ENCODE results near the gene KRTAP5-5. TPM values are rescaled to one million over a fixed set of nuclear protein-coding genes. Genes with fewer than 3 reads are reported as not detected.

The KRTAP5-5 gene
- total and polyA plus RNA-seq, 2 experiments from 2014 or later: not detected

DNA sequence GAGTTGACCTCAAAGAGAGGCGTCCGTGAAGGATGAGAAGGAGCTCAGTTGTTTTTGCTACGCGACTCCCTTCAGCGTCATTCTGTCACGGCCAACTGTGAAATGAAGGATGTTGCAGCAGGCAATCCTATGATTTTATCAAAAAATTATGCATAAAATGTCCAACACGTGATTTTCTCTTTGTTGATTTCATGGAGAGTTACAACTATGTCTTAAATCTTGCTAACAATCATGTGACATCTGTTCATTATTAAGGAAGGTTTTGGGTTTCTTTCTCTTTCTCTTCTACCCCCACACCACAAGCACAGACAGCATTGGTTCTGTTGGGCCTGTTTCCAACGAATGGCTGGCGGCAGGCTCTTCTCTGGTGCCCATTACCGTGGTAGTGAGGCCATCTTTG lies 11.3 kb upstream of the KRTAP5-5 start (continued):
- TF ChIP-seq, protein P1, sequence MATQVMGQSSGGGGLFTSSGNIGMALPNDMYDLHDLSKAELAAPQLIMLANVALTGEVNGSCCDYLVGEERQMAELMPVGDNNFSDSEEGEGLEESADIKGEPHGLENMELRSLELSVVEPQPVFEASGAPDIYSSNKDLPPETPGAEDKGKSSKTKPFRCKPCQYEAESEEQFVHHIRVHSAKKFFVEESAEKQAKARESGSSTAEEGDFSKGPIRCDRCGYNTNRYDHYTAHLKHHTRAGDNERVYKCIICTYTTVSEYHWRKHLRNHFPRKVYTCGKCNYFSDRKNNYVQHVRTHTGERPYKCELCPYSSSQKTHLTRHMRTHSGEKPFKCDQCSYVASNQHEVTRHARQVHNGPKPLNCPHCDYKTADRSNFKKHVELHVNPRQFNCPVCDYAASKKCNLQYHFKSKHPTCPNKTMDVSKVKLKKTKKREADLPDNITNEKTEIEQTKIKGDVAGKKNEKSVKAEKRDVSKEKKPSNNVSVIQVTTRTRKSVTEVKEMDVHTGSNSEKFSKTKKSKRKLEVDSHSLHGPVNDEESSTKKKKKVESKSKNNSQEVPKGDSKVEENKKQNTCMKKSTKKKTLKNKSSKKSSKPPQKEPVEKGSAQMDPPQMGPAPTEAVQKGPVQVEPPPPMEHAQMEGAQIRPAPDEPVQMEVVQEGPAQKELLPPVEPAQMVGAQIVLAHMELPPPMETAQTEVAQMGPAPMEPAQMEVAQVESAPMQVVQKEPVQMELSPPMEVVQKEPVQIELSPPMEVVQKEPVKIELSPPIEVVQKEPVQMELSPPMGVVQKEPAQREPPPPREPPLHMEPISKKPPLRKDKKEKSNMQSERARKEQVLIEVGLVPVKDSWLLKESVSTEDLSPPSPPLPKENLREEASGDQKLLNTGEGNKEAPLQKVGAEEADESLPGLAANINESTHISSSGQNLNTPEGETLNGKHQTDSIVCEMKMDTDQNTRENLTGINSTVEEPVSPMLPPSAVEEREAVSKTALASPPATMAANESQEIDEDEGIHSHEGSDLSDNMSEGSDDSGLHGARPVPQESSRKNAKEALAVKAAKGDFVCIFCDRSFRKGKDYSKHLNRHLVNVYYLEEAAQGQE (IDR thresholded peaks at IDR 0.05; ENCODE audit: unreplicated experiment): no peak
- TF ChIP-seq CREB1 (CRISPR knock-in tag; IDR thresholded peaks at IDR 0.05; ENCODE audit: low read depth) (no peak), STAT1 (IDR thresholded peaks at IDR 0.05; ENCODE audit: unreplicated experiment) (no peak)
- TF ChIP-seq, protein P2, sequence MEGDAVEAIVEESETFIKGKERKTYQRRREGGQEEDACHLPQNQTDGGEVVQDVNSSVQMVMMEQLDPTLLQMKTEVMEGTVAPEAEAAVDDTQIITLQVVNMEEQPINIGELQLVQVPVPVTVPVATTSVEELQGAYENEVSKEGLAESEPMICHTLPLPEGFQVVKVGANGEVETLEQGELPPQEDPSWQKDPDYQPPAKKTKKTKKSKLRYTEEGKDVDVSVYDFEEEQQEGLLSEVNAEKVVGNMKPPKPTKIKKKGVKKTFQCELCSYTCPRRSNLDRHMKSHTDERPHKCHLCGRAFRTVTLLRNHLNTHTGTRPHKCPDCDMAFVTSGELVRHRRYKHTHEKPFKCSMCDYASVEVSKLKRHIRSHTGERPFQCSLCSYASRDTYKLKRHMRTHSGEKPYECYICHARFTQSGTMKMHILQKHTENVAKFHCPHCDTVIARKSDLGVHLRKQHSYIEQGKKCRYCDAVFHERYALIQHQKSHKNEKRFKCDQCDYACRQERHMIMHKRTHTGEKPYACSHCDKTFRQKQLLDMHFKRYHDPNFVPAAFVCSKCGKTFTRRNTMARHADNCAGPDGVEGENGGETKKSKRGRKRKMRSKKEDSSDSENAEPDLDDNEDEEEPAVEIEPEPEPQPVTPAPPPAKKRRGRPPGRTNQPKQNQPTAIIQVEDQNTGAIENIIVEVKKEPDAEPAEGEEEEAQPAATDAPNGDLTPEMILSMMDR (conservative IDR thresholded peaks at IDR 0.05; ENCODE audit: low read depth in 2 of 2): no peak

DNA sequence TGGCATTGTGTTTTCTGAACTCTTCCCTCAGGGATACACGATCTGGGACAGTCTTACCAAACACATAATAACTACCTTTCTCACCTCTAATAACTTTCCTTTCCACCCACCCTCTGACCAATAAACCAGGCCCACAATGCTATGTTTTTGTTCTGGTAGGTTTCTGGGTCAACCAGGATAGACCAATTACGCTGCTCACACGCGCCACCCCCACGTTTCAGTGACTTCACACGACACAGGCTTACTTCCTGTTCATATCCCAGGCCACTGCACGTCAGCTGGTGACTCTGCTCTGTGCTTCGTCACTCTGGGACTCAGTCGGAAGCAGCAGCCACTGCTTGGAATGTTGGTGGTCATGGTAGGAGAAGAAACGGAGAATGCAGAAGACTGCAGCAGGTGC lies 10.1 kb upstream of the KRTAP5-5 start:
- peaks cover 6% of the 10 kb centered on the region for H3K27me3 Mint-ChIP-seq (ENCODE audit: insufficient read depth, low read depth, poor library complexity)
- TF ChIP-seq, protein P3, sequence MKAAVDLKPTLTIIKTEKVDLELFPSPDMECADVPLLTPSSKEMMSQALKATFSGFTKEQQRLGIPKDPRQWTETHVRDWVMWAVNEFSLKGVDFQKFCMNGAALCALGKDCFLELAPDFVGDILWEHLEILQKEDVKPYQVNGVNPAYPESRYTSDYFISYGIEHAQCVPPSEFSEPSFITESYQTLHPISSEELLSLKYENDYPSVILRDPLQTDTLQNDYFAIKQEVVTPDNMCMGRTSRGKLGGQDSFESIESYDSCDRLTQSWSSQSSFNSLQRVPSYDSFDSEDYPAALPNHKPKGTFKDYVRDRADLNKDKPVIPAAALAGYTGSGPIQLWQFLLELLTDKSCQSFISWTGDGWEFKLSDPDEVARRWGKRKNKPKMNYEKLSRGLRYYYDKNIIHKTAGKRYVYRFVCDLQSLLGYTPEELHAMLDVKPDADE (IDR thresholded peaks at IDR 0.05): no peak
- TF ChIP-seq, protein P2 (conservative IDR thresholded peaks at IDR 0.05; ENCODE audit: low read depth in 2 of 2): no peak
- TF ChIP-seq ZNF114 (CRISPR knock-in tag; IDR thresholded peaks at IDR 0.05) (no peak), CREB1 (CRISPR knock-in tag; IDR thresholded peaks at IDR 0.05; ENCODE audit: low read depth) (no peak), EZH2 (IDR thresholded peaks at IDR 0.05; ENCODE audit: low read depth, unreplicated experiment) (no peak), STAT1 (IDR thresholded peaks at IDR 0.05; ENCODE audit: unreplicated experiment) (no peak), EZH2phosphoT487 (IDR thresholded peaks at IDR 0.05; ENCODE audit: unreplicated experiment) (no peak)
- TF ChIP-seq, protein P4, sequence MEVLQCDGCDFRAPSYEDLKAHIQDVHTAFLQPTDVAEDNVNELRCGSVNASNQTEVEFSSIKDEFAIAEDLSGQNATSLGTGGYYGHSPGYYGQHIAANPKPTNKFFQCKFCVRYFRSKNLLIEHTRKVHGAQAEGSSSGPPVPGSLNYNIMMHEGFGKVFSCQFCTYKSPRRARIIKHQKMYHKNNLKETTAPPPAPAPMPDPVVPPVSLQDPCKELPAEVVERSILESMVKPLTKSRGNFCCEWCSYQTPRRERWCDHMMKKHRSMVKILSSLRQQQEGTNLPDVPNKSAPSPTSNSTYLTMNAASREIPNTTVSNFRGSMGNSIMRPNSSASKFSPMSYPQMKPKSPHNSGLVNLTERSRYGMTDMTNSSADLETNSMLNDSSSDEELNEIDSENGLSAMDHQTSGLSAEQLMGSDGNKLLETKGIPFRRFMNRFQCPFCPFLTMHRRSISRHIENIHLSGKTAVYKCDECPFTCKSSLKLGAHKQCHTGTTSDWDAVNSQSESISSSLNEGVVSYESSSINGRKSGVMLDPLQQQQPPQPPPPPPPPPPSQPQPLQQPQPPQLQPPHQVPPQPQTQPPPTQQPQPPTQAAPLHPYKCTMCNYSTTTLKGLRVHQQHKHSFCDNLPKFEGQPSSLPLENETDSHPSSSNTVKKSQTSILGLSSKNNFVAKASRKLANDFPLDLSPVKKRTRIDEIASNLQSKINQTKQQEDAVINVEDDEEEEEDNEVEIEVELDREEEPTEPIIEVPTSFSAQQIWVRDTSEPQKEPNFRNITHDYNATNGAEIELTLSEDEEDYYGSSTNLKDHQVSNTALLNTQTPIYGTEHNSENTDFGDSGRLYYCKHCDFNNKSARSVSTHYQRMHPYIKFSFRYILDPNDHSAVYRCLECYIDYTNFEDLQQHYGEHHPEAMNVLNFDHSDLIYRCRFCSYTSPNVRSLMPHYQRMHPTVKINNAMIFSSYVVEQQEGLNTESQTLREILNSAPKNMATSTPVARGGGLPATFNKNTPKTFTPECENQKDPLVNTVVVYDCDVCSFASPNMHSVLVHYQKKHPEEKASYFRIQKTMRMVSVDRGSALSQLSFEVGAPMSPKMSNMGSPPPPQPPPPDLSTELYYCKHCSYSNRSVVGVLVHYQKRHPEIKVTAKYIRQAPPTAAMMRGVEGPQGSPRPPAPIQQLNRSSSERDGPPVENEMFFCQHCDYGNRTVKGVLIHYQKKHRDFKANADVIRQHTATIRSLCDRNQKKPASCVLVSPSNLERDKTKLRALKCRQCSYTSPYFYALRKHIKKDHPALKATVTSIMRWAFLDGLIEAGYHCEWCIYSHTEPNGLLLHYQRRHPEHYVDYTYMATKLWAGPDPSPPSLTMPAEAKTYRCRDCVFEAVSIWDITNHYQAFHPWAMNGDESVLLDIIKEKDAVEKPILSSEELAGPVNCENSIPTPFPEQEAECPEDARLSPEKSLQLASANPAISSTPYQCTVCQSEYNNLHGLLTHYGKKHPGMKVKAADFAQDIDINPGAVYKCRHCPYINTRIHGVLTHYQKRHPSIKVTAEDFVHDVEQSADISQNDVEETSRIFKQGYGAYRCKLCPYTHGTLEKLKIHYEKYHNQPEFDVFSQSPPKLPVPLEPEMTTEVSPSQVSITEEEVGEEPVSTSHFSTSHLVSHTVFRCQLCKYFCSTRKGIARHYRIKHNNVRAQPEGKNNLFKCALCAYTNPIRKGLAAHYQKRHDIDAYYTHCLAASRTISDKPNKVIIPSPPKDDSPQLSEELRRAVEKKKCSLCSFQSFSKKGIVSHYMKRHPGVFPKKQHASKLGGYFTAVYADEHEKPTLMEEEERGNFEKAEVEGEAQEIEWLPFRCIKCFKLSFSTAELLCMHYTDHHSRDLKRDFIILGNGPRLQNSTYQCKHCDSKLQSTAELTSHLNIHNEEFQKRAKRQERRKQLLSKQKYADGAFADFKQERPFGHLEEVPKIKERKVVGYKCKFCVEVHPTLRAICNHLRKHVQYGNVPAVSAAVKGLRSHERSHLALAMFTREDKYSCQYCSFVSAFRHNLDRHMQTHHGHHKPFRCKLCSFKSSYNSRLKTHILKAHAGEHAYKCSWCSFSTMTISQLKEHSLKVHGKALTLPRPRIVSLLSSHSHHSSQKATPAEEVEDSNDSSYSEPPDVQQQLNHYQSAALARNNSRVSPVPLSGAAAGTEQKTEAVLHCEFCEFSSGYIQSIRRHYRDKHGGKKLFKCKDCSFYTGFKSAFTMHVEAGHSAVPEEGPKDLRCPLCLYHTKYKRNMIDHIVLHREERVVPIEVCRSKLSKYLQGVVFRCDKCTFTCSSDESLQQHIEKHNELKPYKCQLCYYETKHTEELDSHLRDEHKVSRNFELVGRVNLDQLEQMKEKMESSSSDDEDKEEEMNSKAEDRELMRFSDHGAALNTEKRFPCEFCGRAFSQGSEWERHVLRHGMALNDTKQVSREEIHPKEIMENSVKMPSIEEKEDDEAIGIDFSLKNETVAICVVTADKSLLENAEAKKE (CRISPR knock-in tag; IDR thresholded peaks at IDR 0.05): no peak

More for the DNA sequence above, 10.1 kb upstream of the KRTAP5-5 start:
- H3K4me3 ChIP-seq: no peak overlapping the region
- H3K4me2 ChIP-seq: no peak overlapping the region
- no peaks in the 10 kb centered on the region for H4K20me1 ChIP-seq (replicated peaks; ENCODE audit: insufficient read depth)
- Mint-ChIP-seq H3K27ac (no peak overlapping the region), H3K36me3 (ENCODE audit: low read depth) (0 out of 3 replicates have a peak, but pooled peaks cover 2% of the 10 kb centered on the region), H3K4me1 (peaks cover 6% of the 10 kb centered on the region), H3K9me3 (peaks cover 11% of the 10 kb centered on the region), H3K4me3 (no peak overlapping the region)
- no peaks in the 10 kb centered on the region for H3K4me1 ChIP-seq (ENCODE audit: insufficient read depth)
- no peak overlapping the region for H3K27ac ChIP-seq (ENCODE audit: low read depth)
- H3F3A ChIP-seq (replicated peaks; ENCODE audit: low read depth): no peaks in the 10 kb centered on the region
- ATAC-seq (no peak), DNase-seq (ENCODE audit: low spot score) (no peak)
- no peak overlapping the region for H2AFZ ChIP-seq
- no peaks in the 10 kb centered on the region for H3K79me2 ChIP-seq (replicated peaks; ENCODE audit: insufficient read depth)
- no peaks in the 10 kb centered on the region for H3K36me3 ChIP-seq (ENCODE audit: insufficient read depth)
- no peaks in the 10 kb centered on the region for H3K27me3 ChIP-seq (ENCODE audit: insufficient read depth)
- no peaks in the 10 kb centered on the region; the same call in 1 of the 2 replicates for H3K9me2 ChIP-seq (ENCODE audit: insufficient read depth)
